Ishikawa (cell line): ENCODE data around the gene PDYN.

Source experiments
- CEBPB ChIP-seq: IDR thresholded peaks from 2 replicates; pipeline ENCODE4 v1.6.1; 2012
- TAF1 ChIP-seq: IDR thresholded peaks from 2 replicates; pipeline ENCODE4 v1.6.1; 2012; ENCODE audit warnings: low read depth, mild to moderate bottlenecking
- TF ChIP-seq, protein P1 (sequence below): IDR thresholded peaks from 2 replicates; pipeline ENCODE4 v1.6.1; 2012

- TF ChIP-seq, protein P1, sequence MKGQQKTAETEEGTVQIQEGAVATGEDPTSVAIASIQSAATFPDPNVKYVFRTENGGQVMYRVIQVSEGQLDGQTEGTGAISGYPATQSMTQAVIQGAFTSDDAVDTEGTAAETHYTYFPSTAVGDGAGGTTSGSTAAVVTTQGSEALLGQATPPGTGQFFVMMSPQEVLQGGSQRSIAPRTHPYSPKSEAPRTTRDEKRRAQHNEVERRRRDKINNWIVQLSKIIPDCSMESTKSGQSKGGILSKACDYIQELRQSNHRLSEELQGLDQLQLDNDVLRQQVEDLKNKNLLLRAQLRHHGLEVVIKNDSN, result no peak
- no peak for TF ChIP-seq TAF1
- no peak for TF ChIP-seq CEBPB
Observed at GRCh38 chr20:1946442-1946761, 47.5 kb downstream of the PDYN start.
